ENCODE measurements around the gene FBXO24.
"Not testable (repeated sequence)": the region's sequence is repeated elsewhere in the genome, so short reads cannot be mapped to it uniquely, and the experiment has no call there.

The FBXO24 gene

DNA sequence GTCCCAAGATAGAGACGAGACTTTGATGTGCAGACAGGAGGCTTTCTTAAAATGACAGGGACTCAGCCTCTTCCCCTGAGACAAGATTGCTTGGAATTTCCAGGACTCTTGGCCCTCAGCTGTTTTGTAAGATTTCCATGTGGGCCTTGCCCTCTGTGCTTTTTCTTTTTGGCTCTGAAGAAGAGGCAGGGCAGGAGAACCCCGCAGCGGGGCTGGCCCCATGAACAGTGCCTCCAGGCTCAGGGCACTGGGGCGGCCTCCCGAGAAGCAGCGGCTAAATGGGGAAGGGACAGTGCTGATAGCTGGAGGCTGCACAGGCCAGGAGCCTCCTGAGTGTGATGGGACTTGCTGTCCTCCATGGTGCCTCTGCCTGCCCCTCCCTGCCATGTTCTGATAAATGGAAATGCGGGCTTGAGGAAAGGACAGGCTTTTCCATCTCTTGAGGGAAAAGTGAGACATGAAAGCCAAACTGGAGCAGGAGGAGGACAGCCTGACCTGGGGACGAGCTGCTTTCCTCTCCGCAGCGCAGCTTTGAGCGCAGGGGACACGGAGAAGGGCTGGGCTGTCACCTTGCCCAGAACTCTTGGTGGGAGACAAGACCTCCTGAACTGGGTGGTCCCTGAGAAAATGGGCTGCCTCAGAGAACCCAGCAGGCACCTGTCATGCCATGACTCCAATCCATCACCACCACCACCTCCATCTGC, 24.5 kb upstream of the FBXO24 start:
- DNase-seq = no peak

DNA sequence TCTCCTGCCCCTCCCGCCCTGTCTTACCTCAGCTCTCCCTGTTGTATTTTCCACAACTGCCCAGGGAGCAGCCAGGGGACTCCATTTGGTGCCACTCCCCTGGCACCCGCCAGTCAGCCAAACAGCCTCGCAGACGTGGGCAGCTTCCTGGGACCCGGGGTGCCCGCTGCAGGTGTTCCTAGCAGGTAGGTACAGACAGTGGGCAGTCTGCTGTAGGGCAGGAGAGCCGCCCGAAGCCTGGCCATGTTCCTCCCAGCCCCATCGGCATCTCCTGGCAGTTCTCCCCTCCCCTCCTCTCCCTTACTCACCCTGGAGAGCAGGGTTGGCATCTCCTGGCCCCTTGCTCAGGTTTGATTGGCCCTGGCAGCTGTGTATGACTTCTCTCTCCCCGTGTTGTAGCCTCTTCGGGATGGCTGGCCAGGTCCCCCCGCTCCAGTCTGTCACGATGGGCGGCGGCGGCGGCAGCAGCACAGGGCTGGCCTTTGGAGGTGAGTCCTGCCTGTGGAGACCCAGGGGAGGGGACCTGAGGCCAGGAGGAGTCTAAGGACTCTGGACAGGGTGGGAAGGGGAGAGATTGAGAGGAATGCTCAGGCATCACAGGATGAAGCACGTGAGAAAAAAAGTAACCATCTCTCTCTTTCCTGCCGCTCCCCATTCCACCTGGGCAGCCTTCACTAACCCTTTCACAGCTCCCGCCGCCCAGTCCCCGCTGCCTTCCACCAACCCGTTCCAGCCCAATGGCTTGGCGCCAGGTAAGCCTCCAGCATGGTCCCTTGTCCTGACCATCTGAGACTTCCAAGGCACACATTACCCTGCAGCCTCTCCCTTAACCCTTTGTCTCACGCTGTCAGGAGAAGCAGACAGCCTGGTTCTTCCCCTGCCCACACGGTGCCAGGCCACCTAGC, 23.7 kb upstream of the FBXO24 start:
- no peak for DNase-seq

DNA sequence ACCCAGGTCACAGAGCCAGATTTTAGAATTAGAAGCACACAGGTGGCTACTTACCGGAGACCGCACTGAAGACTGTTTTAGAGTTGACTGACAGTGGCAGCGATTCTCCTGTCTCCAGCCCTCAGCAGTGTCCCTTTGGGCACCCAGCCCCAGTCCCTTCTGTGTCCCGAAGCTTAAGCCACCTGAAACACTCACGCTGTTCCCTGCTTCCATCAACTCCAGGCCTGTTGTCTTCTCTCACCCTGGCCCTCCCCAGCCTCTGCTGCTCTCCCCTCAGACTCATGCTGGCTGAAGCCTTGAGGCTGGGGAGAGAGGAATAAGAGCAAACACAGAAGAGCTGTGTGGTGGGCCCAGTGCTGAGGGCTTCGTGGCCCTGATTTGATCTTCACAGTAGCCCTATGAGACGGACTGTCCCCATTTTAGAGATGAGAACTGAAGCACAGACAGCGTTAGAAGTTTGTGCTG, 23.0 kb upstream of the FBXO24 start:
- no peak for DNase-seq

DNA sequence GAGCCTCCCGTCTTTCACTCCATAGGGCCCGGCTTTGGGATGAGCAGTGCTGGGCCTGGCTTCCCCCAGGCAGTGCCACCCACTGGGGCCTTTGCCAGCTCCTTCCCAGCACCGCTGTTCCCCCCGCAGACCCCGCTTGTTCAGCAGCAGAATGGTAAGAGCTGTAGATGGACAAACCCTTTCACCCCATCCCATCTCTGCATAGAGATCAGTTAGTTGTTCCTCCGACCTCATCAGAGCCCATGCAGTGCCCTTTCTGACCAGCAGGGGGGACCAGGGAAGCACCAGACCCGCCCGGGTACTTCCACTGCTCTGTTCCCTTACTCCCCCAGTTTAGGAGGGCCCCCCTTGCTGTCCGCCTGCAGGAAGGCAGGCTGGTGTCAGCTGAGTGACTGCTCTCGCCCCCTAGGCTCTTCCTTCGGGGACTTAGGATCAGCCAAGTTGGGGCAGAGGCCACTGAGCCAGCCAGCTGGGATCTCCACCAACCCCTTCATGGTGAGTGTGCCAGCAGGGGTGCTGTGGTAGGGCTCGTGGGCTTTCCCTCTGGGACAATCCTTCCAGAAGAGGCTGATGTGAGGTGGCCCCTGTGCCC, 22.2 kb upstream of the FBXO24 start:
- no peak for DNase-seq

DNA sequence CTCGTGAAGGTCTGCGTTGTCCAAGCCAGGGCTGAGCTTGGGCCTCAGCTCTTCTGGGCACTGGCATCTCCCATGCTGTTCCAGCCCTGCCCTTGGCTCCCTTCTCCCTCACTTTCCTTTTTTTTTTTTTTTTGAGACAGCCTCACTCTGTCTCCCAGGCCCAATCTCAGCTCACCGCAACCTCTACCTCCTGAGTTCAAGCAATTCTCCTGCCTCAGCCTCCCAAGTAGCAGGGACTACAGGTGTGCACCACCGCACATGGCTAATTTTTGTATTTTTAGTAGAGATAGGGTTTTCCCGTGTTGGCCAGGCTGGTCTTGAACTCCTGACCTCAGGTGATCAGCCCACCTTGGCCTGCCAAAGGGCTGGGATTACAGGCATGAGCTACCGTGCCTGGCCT, 21.7 kb upstream of the FBXO24 start:
- DNase-seq = not testable (repeated sequence)

DNA sequence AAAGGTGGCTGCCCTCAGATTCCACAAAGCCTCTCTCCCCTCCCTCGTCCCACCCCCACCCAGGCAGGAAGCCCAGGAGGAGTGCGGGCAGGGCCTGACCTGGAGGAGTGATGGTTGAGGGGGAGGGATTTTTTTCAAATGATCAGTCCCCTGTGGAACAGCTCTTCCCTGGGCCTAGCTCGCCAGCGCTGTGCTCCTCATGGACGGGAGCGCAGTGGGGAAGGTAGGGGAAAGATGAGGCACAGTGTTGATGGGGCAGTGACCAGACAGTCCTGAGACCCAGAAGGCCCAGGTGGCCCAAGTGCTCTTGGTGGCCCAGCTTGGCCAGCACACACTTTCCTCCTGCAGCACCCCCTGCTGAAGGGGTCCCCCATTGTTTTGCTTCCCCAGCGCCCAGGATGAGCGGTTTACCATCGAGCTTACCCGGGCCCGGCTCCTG, 21.0 kb upstream of the FBXO24 start:
- no peak for DNase-seq

DNA sequence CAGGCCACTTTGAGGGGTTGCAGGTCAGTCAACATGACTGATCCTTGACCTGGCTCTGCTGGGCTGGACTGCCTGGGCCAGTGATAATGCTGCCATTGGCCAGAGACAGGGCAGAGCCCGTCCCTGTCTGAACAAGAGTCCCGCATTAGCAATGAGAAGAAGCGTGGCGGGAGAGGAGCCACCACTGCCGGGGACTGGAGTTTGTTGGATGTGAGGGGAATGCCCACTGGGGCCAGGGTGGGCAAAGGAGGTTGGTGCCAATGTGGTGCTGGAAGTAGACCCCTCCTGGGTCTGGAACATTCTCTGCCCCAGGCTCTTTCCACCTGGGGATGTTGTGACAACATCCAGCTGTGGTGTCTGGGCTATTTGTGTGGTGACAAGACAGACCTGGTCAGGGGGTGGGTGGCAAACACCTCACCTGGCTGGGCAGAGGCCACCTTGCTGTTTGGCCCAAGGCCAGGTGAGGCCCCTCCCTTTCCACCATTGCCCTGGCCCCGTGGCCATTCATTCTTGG, 20.1 kb upstream of the FBXO24 start:
- no peak for DNase-seq

DNA sequence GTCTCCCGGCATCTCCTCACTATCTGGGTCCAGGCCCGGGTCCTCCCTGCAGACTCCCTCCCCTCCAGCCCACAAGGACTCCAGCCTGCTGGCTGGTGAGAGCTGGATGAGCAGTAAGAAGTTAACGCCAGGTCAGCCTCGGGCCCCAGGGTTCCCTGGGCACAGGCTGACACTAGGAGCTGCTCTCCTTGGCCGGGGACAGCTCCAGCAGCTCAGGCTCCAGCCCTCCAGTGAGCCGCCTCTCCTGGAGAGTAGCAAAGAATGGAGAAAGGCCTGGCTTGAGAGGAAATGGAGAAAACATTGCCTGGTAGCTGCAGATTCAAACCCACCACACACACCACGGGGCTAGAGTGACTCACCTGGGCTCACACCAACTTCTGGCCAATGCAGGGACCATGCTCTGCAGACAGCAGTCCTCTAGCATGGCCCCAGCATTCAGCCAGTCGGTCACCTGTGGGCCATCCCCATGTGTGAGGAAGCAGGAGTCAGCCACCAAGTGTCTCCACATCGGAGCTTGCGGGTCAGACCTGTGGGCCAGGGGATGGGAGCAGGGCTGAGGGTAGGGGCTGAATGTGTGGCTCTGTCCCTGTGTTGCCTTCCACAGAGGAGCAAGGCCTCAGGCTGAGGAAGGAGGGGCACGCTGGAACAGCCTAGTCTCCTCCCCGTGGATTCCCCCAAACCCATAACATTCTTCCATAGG, 18.9 kb upstream of the FBXO24 start:
- DNase-seq = no peak

DNA sequence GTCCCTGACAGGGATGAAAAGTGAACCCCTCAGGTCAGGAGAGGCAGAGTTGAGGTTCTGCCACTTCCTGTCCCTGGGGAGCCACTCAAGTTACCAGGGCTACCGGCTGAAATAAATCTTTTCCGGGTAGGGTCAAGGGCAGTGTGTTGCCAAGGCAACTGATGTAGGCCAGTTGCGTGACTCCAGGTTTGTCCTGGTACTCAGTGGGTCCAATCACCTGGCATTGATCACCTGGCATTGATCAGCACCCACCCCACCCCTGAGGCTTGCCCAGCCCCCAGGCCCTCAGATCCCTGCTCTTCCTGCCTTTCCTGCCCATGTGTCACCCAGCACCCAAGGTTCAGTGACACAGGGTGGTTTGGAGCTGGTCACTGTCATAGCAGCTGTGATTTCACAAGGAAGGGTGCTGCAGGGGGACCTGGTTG, 18.4 kb upstream of the FBXO24 start:
- DNase-seq = no peak

DNA sequence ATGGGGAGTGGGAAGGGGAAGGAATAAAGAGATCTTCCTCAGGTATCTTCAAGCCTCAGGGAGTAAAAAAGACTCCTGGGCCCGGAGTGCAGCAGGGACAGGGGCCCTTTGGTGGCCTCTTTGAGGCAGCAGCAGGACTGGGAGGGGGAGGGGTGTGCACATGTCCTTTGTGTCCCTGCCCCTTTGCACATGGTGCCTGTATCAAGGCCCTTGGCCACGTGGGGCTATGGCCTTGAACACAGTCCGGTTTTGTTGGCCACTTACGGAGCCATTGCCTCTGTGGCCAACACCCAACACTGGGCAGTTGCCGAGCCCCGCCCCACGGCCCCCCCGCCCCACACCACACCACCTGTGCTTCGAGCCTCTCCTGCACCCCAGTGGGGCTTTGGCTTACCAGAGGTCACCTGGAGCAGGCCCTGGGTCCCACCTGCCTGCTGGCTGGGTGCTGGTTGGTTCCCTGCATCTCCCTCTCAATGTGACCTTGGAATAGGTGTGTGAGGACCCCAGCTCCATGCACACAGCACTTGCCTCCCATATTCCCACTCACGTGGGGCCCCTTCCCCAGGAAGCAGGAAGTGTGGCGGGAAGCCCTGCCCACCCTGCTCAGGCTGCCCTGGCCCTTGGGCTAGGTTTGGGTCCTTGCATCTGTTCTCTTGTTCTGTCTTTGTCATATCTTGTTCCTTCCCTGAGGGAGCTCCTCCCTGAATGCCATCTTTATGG, 17.8 kb upstream of the FBXO24 start:
- no peak for DNase-seq

DNA sequence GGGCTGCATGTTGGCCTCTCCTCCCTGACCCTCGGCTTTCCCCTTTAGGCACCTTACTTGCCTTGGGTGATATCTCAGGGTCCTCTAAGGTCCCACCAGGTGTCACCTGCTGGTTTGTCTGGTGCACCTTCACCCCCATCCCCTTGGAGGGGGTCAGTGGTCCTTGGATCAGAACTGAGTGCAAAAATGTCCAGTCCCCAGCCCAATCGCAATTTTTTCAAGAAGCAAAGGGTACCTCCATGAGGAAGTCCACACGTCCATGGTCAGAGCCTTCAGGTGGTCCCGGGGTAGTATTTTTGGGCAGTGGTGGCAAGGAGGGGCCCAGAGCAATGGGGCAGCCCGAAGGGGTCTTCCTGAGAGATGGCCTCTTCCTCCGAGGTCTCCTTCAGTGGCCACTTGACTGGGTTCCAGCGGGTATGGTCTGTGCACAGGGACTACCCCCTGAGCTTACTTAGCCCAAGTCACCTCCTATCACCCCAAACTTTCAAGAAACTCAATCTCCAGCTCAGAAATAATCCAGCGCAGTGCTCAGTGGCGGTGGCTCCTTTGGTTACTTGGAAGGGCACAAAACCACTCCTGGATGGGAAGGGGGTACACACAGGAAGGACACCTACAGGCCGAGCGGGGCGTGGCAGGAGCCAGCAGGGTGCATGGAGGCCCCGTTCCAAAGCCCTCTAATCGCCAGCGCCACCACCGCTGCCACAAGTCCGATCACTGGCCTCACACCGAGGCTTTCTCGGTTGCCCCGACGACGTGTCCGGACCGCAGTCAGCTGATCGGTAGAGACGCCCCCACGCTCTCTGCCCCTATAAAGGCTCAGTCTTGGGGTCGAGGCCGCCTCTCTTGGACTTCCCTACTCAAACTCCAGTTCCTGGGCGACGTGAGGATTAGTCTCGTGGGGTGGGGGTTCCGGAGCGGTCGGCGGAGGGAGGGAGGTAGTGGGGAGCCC, 17.0 kb upstream of the FBXO24 start:
- DNase-seq = no peak

DNA sequence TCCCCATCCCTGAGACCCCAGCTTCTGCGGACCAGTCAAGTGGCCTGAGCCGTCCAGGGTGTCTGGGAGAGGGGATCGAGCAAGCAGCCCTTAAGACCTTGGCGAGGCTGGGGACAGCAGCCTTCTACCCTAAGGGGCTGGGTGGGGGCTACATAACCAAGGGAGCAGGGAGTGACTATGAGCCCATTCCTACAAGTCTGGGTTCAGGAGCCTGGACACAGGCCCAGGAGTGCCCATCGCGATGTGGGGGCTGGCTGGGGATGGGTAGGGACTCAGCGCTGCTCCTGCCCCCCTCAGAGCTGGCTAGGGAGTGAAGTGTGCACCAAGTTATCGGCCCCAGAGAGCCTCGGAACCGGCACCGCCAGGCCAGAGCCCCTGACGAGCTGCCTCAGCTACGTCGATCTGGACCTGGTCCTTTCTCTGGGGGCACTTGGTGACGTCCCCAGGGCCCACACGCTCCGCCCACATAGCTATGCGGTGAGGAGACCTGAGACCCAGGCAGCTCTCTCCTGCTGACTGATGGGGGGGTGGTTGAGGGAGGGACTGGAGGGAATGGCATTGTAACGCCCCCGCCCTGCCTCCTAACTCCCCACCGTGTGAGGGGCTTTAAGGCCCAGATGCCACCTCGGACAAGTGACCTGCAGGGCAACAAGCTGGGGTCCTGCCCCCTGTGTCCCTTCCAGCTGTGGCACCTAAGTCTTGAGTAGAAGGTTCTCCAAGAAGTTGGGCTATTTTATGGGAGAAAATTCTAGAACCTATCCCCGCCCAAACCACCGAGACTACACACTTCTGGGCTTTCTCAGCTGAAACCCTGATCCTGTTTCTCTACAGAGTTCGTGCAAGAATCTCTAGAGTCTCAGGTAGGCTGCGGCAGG, 14.9 kb upstream of the FBXO24 start:
- DNase-seq = no peak

DNA sequence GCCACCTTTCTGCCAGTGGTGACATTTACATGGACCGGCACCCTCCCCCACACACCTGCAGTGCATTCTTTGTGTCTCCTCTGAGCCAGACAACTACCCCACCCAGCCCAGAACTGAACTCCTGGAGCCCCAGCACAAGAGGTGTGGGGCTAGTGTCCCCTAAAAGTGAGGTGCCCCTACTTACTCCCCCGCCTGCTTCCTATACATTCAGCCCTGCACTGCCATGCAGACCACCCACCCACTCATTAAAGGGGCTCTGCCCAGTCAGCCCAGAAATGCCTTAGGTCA, 14.4 kb upstream of the FBXO24 start:
- no peak for DNase-seq

DNA sequence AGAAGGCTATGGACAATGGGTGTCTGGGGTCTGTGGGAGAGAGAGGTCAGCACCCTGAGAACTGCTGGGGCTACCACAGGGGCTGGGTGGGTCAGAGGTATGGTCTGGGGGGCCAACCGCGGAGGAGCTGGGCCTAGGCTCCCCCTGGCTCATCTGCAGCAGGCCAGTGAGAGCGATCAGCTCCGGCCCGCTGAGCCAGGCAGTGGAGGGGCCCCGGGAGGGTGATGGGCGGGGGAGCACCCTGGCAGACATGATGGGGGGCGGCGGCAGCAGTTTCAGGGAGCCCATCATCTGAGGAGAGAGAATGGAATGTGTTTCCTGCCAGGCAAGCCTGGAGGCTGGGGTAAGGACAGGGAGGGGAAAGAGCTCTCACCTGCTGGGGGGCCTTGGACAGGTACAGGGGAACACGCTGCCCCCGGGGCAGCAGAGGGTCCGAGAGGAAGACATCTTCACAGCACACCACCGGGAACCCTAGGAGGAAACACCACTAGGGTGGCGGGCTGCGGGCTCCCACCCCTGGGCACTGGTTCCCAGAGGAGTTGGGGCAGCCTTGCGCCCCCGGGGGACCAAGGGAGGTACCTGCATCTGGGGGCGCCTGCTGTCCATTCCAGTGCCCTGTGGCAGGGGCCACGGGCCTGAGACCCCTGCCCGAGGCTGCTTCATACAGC, 13.7 kb upstream of the FBXO24 start:
- DNase-seq = no peak

DNA sequence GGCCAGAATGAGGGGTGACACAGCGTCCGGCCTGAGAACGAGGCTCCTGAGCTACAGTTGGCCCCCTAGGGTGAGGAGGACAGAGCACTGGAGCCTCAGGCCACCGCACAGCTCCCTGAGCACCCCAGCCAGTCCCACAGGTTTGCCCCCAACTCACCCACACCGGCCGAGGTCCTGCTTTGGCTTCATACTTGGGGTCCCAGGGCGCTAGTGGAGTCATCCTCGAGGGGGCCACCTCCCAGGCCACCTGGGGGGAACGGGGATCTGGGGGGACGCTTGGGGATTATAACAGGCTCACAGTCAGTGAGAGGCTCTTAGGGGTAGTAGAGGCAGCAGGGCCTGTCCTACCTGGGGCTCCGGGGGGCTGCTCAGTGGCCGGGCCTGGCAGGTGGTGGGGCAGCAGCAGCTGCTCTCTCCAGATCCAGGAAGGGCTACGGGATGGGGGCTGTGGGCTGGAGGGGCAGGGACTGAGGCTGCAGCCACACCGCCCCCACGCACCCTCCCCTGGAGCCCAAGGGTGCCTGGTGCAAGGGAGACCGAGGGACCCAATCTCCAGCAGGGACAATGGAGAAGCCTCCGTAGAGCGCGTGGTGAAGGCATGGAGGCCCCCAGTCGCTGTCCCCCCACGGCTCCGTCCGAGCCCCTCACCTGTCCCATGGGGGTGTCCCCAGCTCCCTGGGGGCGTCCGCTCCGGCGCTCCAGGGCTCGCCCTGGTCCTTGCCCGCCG, 13.0 kb upstream of the FBXO24 start:
- no peak for DNase-seq

DNA sequence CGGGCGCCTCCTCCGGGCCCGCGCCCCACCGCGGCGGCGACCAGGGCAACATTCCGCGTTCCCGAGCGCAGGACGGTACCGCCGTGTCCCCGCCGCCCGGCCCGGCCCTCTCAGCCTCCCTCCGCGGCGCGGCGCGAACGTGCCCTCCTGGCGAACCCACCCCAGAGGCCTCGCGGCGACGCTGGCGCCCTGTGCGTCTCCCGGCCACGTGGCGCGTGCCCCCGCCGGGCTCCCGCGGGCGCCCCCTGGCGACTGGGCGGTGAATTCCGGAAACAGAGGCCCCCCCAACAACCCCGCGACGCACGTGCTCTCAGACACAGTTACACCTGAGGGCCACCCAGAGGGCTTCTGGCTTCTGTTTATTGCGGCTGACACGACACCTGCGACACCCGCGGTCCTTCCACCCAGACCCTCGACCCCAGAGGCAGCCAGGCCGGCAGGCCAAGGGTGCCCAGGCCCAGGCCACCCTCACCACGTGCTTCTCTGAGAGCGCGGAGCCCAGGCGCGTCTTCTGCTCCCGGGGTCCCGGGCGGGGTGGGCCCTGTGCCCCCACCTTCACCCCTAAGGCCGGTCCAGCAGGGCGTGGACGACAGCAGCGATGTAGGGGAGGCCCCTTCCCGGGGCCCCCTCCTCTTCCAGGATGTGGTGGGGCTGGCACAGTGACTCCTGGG, 12.3 kb upstream of the FBXO24 start, which contains the start of gene SAP25:
Gene SAP25, minus strand, starts transcription at position 210 of the 671 bp plus-strand sequence. Its CDS starts 158 bp downstream, at position 52.
- DNase-seq = no peak

DNA sequence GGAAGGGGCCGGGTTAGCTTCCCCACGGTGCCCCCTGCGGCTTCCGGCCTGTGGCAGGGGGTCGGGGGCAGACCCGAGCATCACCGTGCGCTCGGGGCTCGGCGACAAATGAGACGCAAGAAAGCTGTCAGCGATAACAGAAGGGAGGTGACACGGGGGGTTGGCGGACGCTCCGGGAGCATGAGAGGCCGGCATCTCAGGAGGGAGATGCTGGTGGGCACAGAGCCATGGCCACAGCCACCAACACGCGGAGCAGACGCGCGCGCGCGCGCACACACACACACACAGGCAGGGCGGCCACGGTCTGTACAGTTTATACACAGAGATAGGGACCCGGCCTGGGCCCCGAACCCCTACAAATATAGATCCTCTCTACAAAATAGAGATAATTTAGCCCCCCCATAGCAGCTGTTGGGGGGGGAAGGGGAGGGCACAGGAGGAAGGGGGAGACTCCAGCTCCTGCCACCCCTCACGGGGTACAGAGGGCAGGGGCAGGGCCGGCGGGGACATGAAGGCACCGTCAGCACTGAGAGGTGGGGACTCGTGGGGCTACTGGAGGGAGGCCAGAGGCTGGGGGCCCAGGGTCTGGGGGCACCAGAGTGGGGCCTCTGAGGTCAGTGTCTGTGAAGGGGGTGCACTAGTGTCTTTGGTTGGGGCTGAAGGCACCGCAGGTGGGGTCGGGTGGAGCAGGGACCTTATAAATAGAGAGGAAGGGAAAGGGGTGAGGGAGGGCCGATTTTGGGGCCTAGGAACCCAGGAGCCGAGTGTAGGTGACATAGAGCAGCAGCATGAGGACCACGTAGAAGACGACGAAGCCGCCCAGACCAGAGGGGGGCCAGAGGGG, 11.5 kb upstream of the FBXO24 start:
- no peak for DNase-seq

Data from NCI-H446 treated with DMSO at 0.1 percent for 48 hours (cell line).